ENCODE data around the gene ATP2B2. TPM values are rescaled to one million over a fixed set of nuclear protein-coding genes. Genes with fewer than 3 reads are reported as not detected.
"Not testable (repeated sequence)": the region's sequence is repeated elsewhere in the genome, so short reads cannot be mapped to it uniquely, and the experiment has no call there.

Gene ATP2B2
- polyA plus RNA-seq, 3 donors from 2014 or later: not detected

DNA sequence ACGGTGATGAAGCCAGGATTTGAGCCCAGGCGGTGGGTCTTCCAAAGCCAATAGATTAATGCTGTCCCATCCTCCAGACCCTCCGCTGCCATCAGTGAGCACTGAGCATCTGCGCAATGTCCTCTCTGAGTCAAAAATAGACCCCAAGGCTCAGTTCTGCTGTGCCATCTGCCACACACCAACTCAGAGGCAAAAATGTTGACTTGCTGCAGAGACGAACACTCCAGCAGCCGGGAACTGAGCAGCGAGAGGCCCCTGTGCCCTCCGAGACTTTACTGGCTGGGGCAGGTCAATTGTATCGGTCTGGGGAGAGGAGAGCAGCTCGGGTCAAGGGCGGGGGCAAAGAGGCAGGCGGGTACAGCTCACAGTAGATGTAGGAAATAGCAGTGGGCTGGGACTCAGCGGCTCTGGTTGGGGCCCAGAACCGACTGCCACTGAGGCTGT, 41.5 kb upstream of the ATP2B2 start:
- Mint-ChIP-seq H3K36me3 (peaks cover 0 to 6% (median 0%) of the 10 kb centered on the region in 3 donors), H3K27me3 (ENCODE audit: low read depth in 3 of 3) (peaks cover 0 to 6% (median 3%) of the 10 kb centered on the region in 3 donors), H3K9me3 (peaks cover 5 to 15% (median 7%) of the 10 kb centered on the region in 6 donors), H3K4me3 (no peak overlapping the region), H3K4me1 (peaks cover 13 to 16% of the 10 kb centered on the region in 2 donors), H3K27ac (no peak overlapping the region)
- no peak for DNase-seq

DNA sequence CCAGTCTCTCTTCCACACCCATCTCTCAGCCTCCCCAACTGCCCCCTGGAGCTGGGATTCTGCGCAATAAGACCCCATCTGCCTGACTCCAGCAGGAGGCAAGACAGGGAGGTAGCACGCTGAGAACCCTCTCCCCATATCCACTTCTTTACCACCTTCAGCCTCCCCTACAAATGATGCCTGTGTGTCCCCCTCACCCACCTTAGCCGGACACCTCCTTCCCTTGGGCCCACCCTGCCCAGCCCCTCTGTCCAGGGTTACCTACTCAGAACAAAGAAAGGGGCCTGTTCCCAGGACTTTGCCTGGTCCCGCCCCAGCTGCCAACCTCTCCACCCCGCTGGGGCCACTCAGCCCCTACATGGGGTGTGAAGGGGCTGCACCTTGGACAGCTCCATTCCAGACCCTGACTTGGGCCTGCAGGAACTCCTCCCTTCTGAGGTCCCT, 40.8 kb upstream of the ATP2B2 start:
- no peak for DNase-seq
- no peak overlapping the region for H3K4me3 Mint-ChIP-seq

DNA sequence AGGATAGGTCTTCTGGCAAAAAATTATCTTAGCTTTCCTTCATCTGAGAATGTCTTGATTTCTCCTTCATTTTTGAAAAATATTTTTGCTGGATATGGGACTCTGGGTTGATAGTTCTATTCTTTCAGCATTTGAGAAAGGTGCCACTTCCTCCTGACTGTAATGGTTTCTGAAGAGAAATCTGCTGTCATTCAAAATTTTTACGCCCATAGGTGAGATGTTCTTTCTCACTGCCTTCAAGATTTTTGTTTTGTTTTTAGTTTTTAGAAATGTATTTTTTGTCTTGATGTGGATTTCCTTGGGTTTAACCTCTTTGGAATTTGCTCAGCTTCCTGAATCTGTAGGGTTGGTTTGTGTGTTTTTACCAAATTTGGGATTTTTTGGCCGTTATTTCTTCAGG, 37.1 kb upstream of the ATP2B2 start:
- Mint-ChIP-seq H3K4me1 (no peaks in the 10 kb centered on the region), H3K4me3 (no peak overlapping the region), H3K9me3 (peaks cover 7 to 27% (median 14%) of the 10 kb centered on the region in 6 donors), H3K27me3 (ENCODE audit: low read depth in 3 of 3) (peaks cover 0 to 15% (median 6%) of the 10 kb centered on the region in 3 donors), H3K27ac (no peak overlapping the region), H3K36me3 (peaks cover 0 to 6% (median 0%) of the 10 kb centered on the region in 3 donors)
- no peak for DNase-seq

More for the DNA sequence above, 40.8 kb upstream of the ATP2B2 start:
- Mint-ChIP-seq H3K9me3 (peaks cover 5 to 18% (median 10%) of the 10 kb centered on the region in 6 donors), H3K36me3 (peaks cover 0 to 6% (median 0%) of the 10 kb centered on the region in 3 donors), H3K27ac (no peak overlapping the region), H3K27me3 (ENCODE audit: low read depth in 3 of 3) (peaks cover 0 to 6% (median 3%) of the 10 kb centered on the region in 3 donors), H3K4me1 (peaks cover 7 to 10% of the 10 kb centered on the region in 2 donors)

DNA sequence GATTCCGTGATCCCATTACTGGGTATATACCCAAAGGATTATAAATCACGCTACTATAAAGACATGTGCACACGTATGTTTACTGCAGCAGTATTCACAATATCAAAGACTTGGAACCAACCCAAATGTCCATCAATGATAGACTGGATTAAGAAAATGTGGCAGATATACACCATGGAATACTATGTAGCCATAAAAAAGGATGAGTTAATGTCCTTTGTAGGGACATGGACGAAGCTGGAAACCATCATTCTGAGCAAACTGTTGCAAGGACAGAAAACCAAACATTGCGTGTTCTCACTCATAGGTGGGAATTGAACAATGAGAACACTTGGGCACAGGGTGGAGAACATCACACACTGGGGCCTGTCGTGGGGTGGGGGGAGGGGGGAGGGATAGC, 35.0 kb upstream of the ATP2B2 start:
- not testable (repeated sequence) for DNase-seq, H3K27ac Mint-ChIP-seq, H3K4me3 Mint-ChIP-seq, H3K4me1 Mint-ChIP-seq, H3K36me3 Mint-ChIP-seq
- H3K9me3 Mint-ChIP-seq: peaks cover 7 to 27% (median 14%) of the 10 kb centered on the region in 6 donors
- peaks cover 4 to 14% (median 6%) of the 10 kb centered on the region in 3 donors for H3K27me3 Mint-ChIP-seq (ENCODE audit: low read depth in 3 of 3)

DNA sequence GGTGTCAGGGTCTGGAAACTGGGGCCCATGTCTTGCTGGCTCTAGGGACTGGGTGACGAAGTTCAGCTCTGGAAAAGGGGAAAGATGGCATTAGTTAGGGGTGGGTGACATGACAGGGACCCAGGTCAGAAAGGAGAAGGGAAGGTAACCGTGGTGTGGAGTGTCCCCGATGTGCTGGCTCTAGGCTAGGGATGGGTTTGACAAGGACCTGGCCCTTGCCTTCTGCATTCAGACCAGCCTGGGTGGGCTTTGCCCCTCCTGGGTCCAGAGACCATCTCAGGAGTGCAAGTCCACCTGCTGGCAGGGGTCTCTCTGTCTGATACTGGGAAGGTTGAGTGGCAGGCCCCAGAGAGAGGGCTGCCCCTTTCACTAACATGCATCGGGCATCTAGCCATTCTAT, 28.7 kb upstream of the ATP2B2 start:
- no peak overlapping the region for H3K27ac Mint-ChIP-seq
- no peak for DNase-seq

DNA sequence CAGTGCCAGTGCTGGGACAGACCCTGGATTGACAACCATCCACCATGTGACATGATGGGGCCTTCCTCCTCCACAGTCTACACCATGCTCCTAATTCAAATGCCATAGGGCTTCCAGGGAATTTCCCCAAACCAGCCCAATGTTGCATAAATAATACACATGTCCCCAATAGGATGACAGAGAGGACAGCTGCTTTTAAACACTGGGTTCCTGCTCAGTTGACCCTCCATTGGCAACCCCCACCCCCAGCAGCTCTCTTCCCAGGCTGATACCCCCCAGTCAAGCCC, 28.3 kb upstream of the ATP2B2 start:
- no peak overlapping the region for H3K4me3 Mint-ChIP-seq
- no peaks in the 10 kb centered on the region for H3K9me3 Mint-ChIP-seq
- peaks cover 4 to 5% (median 4%) of the 10 kb centered on the region in 3 donors for H3K27me3 Mint-ChIP-seq (ENCODE audit: low read depth in 3 of 3)
- H3K36me3 Mint-ChIP-seq: no peaks in the 10 kb centered on the region
- DNase-seq: no peak
- no peak overlapping the region for H3K27ac Mint-ChIP-seq
- no peaks in the 10 kb centered on the region for H3K4me1 Mint-ChIP-seq

More for the DNA sequence above, 28.7 kb upstream of the ATP2B2 start:
- no peaks in the 10 kb centered on the region for H3K36me3 Mint-ChIP-seq
- no peaks in the 10 kb centered on the region for H3K4me1 Mint-ChIP-seq
- H3K4me3 Mint-ChIP-seq: no peak overlapping the region
- peaks cover 4 to 8% (median 7%) of the 10 kb centered on the region in 3 donors for H3K27me3 Mint-ChIP-seq (ENCODE audit: low read depth in 3 of 3)
- H3K9me3 Mint-ChIP-seq: peaks cover 0 to 3% (median under 1%) of the 10 kb centered on the region in 6 donors

DNA sequence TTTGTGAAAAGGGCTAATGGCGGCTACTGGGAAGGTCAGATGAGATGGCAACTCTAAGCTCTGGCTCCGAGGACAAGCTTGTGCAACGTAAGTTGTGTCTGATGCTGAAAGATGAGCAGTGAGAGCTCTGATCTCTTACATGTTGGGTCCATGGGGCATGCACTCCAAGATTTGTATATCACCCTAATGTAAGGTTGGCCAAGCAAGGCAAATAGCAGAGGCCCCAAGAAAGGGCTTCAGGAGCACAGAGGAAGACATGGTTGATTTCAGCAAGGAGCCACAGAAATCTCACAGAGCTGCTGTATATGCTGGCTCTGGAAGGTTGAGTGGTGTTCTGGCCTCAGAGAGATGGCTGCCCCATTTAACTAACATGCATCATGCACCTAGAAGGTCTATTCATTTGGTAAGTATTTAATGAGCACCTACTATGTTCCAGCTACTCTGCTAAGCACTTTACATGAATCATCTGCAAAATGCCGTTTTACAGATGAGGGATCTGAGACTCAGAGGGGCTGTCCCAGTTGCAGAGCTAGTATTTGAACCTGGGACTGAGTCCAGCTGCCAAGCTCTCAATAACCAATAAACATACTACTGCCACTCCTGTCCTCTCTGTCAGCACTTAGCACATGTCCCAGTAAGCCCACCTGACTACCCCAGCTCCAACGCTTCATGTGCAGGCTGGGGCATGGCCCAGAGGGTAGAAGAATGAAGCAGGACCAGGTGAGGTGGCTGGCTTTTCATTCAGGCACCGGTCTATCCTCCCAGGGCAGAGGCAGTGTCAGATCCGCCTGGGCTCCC, 27.8 kb upstream of the ATP2B2 start:
- no peak overlapping the region for H3K4me3 Mint-ChIP-seq
- H3K4me1 Mint-ChIP-seq: no peaks in the 10 kb centered on the region
- no peak for DNase-seq
- H3K27ac Mint-ChIP-seq: no peak overlapping the region
- H3K27me3 Mint-ChIP-seq (ENCODE audit: low read depth in 3 of 3): peaks cover 2 to 4% (median 3%) of the 10 kb centered on the region in 3 donors
- H3K9me3 Mint-ChIP-seq: no peaks in the 10 kb centered on the region
- no peaks in the 10 kb centered on the region for H3K36me3 Mint-ChIP-seq

DNA sequence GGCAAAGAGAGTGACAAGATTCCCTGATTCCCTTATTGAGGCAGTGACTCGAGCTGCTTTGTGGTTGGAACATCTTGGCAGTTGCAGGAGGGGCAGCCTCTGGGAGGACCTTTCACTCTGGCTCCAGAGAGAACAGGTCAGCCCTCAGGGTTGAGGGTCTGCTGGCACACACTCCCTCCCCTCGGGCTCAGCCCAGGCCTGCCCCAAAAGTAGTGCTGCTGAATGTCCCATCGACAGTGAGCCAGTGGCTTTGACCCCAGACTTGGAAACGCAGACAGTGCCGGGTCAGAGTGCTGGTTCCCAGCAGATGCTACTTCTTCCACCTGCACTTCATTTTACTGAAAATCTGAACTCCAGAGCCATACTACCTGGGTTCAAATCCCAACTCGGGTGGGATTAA, 25.6 kb upstream of the ATP2B2 start:
- H3K36me3 Mint-ChIP-seq: no peaks in the 10 kb centered on the region
- H3K4me1 Mint-ChIP-seq: no peaks in the 10 kb centered on the region
- no peak for DNase-seq
- no peak overlapping the region for H3K27ac Mint-ChIP-seq
- no peak overlapping the region for H3K4me3 Mint-ChIP-seq
- peaks cover 2 to 4% (median 3%) of the 10 kb centered on the region in 3 donors for H3K27me3 Mint-ChIP-seq (ENCODE audit: low read depth in 3 of 3)
- H3K9me3 Mint-ChIP-seq: no peaks in the 10 kb centered on the region

DNA sequence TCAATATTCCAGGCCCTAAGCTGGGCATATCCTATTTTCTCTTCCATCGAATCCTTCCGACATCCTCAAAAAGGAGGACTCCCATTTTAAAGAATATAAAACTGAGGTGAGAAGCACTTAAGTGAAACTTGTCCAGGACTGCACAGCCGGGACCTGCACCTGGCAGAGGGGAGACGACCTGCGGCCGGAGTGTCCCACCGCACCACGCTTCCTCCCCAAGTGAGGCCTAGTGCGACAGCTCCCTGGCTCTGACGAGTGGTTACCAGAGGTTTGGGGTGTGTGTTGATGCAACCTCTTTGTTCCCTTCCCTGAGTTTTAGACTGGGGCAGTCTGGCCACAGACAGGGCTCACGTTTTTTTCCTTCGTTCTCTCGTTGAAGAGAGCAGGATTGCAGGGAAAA, 24.9 kb upstream of the ATP2B2 start:
- no peak overlapping the region for H3K27ac Mint-ChIP-seq
- DNase-seq: no peak
- peaks cover 0 to 1% (median 0%) of the 10 kb centered on the region in 6 donors for H3K9me3 Mint-ChIP-seq

DNA sequence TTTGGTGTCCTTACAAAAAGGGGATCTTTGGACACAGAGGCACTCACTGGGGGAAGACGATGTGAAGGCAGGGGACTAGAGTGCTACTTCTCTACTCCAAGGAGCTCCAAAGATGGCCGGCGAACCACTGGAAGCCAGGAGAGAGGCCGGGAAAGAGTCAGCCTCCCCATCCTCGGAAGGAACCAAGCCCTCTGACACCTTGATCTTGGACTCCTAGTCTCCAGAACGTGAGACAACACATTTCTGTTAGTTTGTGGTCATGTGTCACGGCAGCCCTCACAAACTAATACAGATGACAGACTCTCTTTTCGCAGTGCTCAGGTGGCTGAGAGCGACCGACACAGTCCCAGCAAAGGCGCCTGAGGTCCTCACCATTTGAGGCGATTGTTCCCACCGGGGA, 24.4 kb upstream of the ATP2B2 start:
- Mint-ChIP-seq H3K27ac (no peak overlapping the region), H3K9me3 (peaks cover 0 to 1% (median 0%) of the 10 kb centered on the region in 6 donors)

More for the DNA sequence above, 24.9 kb upstream of the ATP2B2 start:
- H3K27me3 Mint-ChIP-seq (ENCODE audit: low read depth in 3 of 3): peaks cover 1 to 5% (median 3%) of the 10 kb centered on the region in 3 donors
- H3K4me3 Mint-ChIP-seq: no peak overlapping the region
- H3K36me3 Mint-ChIP-seq: no peaks in the 10 kb centered on the region
- H3K4me1 Mint-ChIP-seq: no peaks in the 10 kb centered on the region

DNA sequence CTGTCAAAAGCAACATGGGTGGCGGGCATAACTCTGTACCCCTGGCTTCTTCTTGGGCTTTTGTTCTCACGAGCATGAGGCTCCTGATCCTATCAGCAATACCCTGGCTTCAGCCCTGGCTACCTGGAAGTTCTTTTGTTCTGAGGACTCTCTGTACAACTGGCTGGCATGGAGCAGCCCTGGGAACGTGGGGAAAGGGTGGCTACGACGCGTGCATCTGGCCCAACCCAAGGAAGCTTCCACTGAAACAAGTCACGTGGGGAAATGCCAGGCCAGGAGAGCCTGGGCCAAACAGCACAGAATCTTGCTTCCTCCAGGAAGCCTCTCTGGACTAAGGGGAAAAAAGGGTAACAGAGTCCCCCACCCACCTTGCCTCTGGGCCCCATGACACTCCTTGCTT, 22.7 kb upstream of the ATP2B2 start:
- no peaks in the 10 kb centered on the region for H3K4me1 Mint-ChIP-seq
- no peak for DNase-seq
- no peak overlapping the region for H3K4me3 Mint-ChIP-seq
- no peak overlapping the region for H3K27ac Mint-ChIP-seq
- H3K36me3 Mint-ChIP-seq: no peaks in the 10 kb centered on the region
- H3K27me3 Mint-ChIP-seq (ENCODE audit: low read depth in 3 of 3): peaks cover 3 to 18% (median 3%) of the 10 kb centered on the region in 3 donors
- H3K9me3 Mint-ChIP-seq: peaks cover 0 to 1% (median 0%) of the 10 kb centered on the region in 6 donors

More for the DNA sequence above, 24.4 kb upstream of the ATP2B2 start:
- Mint-ChIP-seq H3K4me1 (no peaks in the 10 kb centered on the region), H3K4me3 (no peak overlapping the region), H3K27me3 (ENCODE audit: low read depth in 3 of 3) (peaks cover 1 to 9% (median 3%) of the 10 kb centered on the region in 3 donors), H3K36me3 (no peaks in the 10 kb centered on the region)
- no peak for DNase-seq

DNA sequence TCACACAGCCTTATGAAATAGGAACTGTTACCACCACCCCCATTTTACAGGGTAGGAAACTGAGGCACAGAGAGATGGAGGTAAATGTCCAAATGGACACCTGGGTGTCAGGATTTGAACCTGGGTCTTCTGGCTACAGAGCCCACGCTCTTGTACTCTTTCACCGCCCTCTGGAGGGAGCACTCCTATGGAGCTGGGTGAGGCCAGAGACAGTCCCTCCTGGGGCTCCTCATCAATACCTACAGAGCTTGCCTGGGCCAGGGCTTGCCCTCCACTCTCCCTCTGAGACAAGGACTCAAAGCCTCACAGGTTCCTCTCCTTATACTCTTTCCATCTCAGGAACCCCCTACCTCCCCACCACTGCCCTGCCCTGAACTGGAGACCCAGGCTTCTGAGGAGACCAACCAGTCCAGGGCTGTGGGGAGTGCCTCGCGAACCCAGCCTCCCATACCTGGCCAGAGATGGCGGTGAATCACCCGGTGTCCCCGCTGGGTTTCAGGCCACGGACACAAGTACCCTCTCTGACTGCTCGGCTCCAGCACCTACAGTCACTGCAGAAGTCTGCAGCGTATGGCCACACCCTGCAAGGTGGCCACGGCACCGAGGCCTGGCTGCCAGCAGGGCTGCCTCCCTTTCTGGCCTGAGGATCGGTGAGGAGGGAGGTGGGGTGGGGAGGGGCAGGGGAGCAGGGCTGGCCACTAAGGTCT, 22.1 kb upstream of the ATP2B2 start:
- Mint-ChIP-seq H3K27ac (no peak overlapping the region), H3K4me1 (no peaks in the 10 kb centered on the region), H3K9me3 (peaks cover 0 to 1% (median 0%) of the 10 kb centered on the region in 6 donors), H3K4me3 (no peak overlapping the region), H3K27me3 (ENCODE audit: low read depth in 3 of 3) (peaks cover 3 to 18% (median 5%) of the 10 kb centered on the region in 3 donors), H3K36me3 (no peaks in the 10 kb centered on the region)
- DNase-seq: no peak

DNA sequence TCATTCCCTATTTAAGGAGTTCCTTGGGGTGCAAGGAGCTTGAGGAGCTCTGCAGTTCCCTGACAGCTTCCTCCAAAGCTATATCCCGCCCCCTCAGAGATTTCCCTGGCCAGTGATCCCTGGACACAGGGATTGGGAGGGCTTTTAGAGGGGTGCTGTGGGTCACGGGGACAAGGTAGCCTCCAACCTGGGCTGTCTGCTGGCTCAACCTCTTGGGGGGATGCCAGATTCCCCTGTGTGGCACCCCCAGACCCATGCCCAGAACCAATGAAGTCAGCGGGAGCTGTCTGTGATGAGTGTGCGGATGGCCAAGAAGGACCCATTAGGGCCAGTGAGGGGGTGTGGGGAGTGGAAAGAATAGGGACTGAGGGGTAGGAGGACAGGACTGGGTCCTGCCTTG, 21.0 kb upstream of the ATP2B2 start:
- Mint-ChIP-seq H3K4me3 (no peak overlapping the region), H3K4me1 (no peaks in the 10 kb centered on the region), H3K27ac (no peak overlapping the region), H3K36me3 (no peaks in the 10 kb centered on the region), H3K9me3 (peaks cover 0 to 1% (median 0%) of the 10 kb centered on the region in 6 donors), H3K27me3 (ENCODE audit: low read depth in 3 of 3) (peaks cover 5 to 18% (median 6%) of the 10 kb centered on the region in 3 donors)
- no peak for DNase-seq

DNA sequence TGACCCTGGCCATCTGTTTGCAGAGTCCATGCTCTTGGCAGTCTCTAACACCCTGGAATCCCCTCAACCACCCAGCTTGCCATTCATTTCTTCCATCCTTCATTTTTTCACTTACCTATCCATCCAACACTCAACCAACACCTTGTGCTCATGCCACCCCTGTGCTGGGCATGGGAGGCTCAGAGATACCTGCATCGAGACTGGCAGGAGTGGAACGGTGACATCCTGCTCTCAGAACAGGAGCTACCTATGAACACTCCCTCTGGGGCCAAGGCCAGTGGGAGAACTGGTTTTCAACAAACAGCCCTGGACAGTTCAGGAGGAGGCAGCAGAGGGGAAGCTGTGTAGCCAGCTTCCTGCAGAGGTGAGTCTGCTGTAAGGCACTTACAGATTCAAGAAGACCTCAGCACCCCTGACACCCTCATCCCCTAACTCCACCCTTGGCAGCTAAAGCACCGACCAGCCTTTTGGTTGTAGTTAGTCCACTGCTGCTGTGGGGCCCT, 19.5 kb upstream of the ATP2B2 start:
- Mint-ChIP-seq H3K4me3 (no peak overlapping the region), H3K9me3 (peaks cover 0 to 1% (median 0%) of the 10 kb centered on the region in 6 donors), H3K4me1 (no peaks in the 10 kb centered on the region), H3K36me3 (no peaks in the 10 kb centered on the region), H3K27ac (no peak overlapping the region), H3K27me3 (ENCODE audit: low read depth in 3 of 3) (peaks cover 5 to 18% (median 9%) of the 10 kb centered on the region in 3 donors)
- DNase-seq: no peak

All from immature natural killer cell (primary cell).